ENCODE measurements around the gene SLC7A14. TPM values are rescaled to one million over a fixed set of nuclear protein-coding genes. Genes with fewer than 3 reads are reported as not detected.

SLC7A14 gene
- total RNA-seq, 1 experiment from 2014 or later: 0.10 TPM

- in situ Hi-C loops (cut with HindIII; ENCODE audit: low sequenced_read_pairs): no loop called here
- DNase-seq (ENCODE audit: low spot score): no peak
Measured at GRCh38 chr3:170508291-170508690, 77.6 kb downstream of the SLC7A14 start.

DNA sequence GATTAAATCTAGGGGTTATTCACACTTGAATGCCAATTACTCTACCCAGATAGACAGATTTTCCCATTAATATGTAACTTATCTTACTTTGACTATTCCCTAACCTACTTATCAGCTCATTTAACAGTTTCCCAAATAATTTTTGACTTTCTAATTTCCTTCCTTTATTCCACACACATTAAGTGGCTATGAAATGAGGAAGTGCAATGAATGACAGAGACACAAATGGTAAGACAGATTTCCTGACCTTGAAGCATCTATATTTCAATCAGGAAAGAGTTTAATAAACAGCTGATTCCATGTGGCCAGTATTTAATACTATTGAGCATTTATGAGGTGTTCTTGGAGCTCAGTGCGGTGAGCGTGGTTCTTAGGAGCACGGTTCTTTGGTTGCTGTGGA, 78.8 kb downstream of the SLC7A14 start:
- in situ Hi-C loops (cut with HindIII; ENCODE audit: low sequenced_read_pairs): no loop called here
- DNase-seq (ENCODE audit: low spot score): no peak

DNA sequence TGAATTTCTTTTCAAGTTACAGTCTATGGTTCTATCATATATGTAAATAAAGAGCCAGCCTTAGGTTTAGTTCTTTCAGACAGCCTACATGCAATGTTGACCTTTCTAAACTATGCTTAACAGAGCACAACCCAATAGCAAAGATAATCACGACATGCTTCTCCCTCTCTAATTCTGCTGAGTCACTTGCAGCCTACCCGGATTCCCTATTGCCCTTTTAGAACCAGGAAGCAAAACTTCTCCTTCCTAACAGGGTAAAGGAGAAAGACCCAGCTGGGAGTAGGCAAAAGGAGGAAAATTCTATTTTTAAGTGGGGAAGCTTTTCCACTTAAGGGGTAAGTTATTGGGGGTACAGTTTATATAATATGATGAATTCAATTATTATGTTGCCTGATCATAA, 79.3 kb downstream of the SLC7A14 start:
- no peak for DNase-seq (ENCODE audit: low spot score)
- in situ Hi-C loops (cut with HindIII; ENCODE audit: low sequenced_read_pairs): no loop called here

DNA sequence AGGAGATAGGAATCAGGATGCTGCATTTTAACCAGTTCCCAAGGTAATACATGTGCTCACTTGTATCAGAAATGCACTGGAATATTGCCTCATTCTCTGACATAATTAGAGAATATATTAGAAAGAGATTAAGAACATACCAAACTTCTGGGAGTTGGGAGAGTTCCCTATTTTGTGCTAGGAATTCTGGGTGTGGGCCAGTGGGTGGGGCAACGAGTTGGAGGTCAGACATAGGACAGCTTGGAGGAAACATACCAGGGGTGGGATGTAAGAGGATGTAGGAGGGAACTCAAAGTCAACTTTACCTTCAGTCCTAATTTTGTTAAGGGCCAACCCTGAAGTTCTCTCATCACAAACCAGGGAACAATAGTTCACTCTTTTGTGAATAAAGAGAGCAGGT, 83.6 kb downstream of the SLC7A14 start:
- in situ Hi-C loops (cut with HindIII; ENCODE audit: low sequenced_read_pairs): no loop called here

DNA sequence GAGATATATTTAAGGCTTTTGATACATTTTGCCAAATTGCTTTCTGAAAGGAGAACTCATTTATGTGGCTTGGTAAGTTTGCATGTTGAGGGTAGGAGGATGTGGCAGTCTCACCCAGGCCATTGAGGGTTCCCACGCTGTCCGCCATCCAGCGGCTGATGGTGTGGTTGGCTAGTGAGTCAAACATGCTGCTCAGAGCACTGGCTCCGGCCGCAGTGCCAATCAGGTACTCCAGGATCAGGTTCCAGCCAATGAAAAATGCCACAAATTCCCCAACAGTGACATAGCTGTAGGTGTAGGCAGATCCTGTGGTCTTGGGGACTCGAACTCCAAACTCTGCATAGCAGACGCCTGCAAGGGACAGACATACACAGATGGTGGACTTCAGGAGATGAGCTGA, 84.9 kb downstream of the SLC7A14 start:
- no peak for DNase-seq (ENCODE audit: low spot score)
- in situ Hi-C loops (cut with HindIII; ENCODE audit: low sequenced_read_pairs): no loop called here

More for the DNA sequence above, 83.6 kb downstream of the SLC7A14 start:
- DNase-seq (ENCODE audit: low spot score): no peak

DNA sequence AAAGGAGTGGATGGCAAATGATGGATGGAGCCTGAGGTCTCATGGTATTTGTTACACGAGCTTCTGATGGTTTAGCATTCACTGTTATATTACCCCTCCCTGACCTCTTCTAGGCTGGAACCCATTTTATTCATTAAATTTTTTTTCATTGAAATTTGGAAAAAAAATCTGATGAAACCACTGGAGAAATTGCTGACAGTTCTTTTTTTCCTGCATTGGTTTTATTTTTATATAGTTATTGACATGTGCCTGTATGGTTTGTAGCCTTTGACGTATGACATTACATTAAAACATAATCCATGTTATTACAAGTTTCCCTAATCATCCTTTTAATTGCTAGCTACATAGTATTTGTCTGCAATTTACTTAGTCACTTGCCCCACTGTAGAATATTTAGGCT, 85.4 kb downstream of the SLC7A14 start:
- DNase-seq (ENCODE audit: low spot score): no peak

GRCh38 chr3:170499562-170500156, 86.2 kb downstream of the SLC7A14 start:
- in situ Hi-C loops (cut with HindIII; ENCODE audit: low sequenced_read_pairs): no loop called here
- no peak for DNase-seq (ENCODE audit: low spot score)

More for the DNA sequence above, 85.4 kb downstream of the SLC7A14 start:
- in situ Hi-C loops (cut with HindIII; ENCODE audit: low sequenced_read_pairs): no loop called here

- in situ Hi-C loops (cut with HindIII; ENCODE audit: low sequenced_read_pairs): no loop called here
- DNase-seq (ENCODE audit: low spot score): no peak
Measured at GRCh38 chr3:170497207-170498095, 88.4 kb downstream of the SLC7A14 start.

DNA sequence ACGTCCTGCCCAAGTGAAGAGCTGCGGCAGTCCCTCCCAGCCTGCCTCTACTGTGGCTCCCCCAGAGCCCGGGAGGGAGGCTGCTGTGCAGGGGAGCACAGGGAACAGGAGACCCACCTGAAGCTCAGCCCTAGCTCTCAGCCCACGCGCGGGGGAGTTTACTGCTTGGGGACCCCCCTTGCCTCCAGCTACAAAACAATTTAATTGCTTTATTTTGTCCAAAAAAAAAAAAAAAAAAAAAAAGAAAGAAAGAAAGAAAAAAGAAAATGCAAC, 89.1 kb downstream of the SLC7A14 start:
- in situ Hi-C loops (cut with HindIII; ENCODE audit: low sequenced_read_pairs): no loop called here
- DNase-seq (ENCODE audit: low spot score): no peak

GRCh38 chr3:170496026-170496867, 89.6 kb downstream of the SLC7A14 start:
- DNase-seq (ENCODE audit: low spot score): no peak
- in situ Hi-C loops (cut with HindIII; ENCODE audit: low sequenced_read_pairs): no loop called here

- DNase-seq (ENCODE audit: low spot score): no peak
- in situ Hi-C loops (cut with HindIII; ENCODE audit: low sequenced_read_pairs): no loop called here
Measured at GRCh38 chr3:170494766-170495165, 91.1 kb downstream of the SLC7A14 start.

DNA sequence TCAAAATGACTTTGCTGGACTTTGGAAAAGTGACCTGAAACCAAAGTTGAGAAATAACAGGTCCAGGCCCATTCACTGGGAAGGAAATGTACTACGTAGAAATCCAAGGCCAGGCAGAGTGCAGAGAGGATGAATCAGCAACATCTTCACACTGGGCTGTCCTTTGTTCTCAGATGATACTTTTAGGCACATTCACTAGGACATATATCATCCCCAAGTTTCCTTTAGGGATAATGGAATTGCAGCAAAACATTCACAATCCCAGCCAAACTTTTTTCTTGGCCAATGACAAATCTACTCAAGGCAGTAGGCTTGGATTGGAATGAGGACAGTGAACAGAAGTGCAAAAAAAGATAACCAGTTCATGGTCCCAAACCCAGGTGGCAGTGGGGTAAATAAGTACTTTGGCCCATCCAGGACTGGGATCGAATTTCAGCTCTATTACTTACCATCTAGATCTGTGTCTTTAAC, 92.1 kb downstream of the SLC7A14 start:
- in situ Hi-C loops (cut with HindIII; ENCODE audit: low sequenced_read_pairs): no loop called here
- DNase-seq (ENCODE audit: low spot score): no peak

DNA sequence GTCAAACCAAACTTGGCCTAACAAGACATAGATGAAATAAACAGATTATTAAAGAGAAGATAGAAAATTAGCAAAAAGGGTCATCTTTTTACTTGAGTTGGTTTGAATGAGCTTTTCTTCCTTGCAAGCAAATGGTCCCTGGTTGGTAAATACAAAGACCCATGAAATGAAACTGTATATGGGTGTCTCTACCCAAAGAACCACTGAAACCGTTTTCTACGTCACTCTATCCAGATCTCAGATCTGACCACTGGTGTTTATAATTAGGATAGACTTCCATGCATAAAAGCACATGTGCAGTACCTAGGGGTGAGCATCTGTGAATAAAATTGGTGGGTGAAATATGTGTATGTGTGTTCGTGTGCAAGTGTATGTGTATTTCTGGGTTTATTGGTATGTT, 94.0 kb downstream of the SLC7A14 start:
- no peak for DNase-seq (ENCODE audit: low spot score)
- in situ Hi-C loops (cut with HindIII; ENCODE audit: low sequenced_read_pairs): no loop called here

DNA sequence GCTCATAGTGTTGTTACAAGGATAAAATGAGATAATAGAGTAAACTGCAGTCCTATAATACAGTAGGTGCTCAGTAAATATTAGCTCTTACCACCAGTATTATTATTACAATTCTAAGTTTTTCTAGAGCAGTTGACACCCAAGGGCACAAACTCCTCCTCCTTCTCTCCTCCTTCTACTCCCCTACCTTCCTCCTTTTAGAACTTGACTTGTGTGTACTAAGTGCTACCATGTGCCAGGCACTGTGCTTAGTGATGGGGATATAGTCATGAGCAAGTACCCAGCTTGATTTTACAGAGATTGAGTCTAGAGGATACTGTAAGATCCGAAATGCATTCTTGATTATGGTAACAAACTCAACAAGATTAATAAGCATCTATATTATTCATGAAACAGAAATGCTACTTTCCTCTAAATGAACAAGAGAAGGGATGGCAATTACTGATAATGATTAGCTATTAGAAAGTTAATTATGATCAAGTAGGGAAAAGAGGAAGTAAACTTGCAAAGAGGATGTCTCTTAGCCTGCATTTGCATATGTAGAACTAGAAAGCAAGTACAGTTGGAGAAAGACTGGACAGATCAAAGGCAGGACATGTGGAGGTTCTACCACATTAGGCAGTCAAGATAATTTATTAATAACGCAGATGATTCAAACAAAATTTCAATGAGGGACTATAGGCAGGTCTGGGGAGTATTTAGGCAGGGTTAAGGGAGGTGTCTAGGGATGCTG, 94.9 kb downstream of the SLC7A14 start:
- DNase-seq (ENCODE audit: low spot score): no peak
- in situ Hi-C loops (cut with HindIII; ENCODE audit: low sequenced_read_pairs): no loop called here

DNA sequence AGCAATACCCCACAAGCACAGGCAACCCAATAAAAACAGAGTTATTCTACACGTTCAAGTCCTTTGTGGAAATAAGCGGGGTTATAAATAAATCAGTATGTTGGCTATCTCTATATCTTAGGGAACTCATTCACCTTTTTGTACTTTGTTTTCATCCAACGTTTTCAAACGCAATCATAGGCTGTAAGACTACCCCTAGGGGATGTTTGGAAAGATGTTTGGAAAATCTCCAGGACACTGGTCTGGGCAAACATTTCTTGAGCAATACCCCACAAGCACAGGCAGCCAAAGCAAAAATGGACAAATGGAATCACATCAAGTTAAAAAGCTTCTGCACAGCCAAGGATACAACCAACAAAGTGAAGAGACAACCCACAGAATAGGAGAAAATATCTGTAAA, 97.1 kb downstream of the SLC7A14 start:
- no peak for DNase-seq (ENCODE audit: low spot score)
- in situ Hi-C loops (cut with HindIII; ENCODE audit: low sequenced_read_pairs): no loop called here

DNA sequence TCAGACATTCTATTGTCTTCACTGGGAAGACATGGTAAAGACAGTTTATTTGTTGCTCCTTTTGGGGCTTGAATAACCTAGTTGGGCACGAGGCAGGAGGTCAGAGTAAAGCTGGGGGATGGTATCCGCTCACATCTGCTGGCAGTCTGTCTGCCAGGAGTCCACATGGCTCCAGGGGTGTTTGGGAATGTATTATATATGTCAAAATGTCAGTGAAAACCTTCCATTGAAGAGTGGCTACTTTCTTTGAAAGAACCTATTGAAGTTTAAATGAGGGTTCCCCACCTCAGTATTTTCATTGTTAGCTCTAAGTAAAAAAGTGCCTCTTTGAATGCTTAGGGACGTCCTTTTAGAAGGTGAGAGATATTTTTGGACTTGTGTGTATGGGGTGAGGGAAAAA, 98.8 kb downstream of the SLC7A14 start:
- no peak for DNase-seq (ENCODE audit: low spot score)
- in situ Hi-C loops (cut with HindIII; ENCODE audit: low sequenced_read_pairs): no loop called here

- in situ Hi-C loops (cut with HindIII; ENCODE audit: low sequenced_read_pairs): no loop called here
- no peak for DNase-seq (ENCODE audit: low spot score)
Measured at GRCh38 chr3:170486398-170486797, 99.5 kb downstream of the SLC7A14 start.

- in situ Hi-C loops (cut with HindIII; ENCODE audit: low sequenced_read_pairs): no loop called here
- DNase-seq (ENCODE audit: low spot score): no peak
Measured at GRCh38 chr3:170485696-170486095, 100.2 kb downstream of the SLC7A14 start.

- in situ Hi-C loops (cut with HindIII; ENCODE audit: low sequenced_read_pairs): no loop called here
- DNase-seq (ENCODE audit: low spot score): no peak
Measured at GRCh38 chr3:170485294-170485693, 100.6 kb downstream of the SLC7A14 start.

All from G401 (cell line).